Epidermal melanocyte (primary cell): ENCODE measurements around the gene FBXO17.
"Not testable (repeated sequence)": the region's sequence is repeated elsewhere in the genome, so short reads cannot be mapped to it uniquely, and the experiment has no call there.

ENCODE experiments used
- DNase-seq: peaks from one replicate; pipeline ENCODE4 v3.0.0; 2011; ENCODE audit warnings: low spot score; ENCODE audit not compliant: insufficient read length

The FBXO17 gene

DNA sequence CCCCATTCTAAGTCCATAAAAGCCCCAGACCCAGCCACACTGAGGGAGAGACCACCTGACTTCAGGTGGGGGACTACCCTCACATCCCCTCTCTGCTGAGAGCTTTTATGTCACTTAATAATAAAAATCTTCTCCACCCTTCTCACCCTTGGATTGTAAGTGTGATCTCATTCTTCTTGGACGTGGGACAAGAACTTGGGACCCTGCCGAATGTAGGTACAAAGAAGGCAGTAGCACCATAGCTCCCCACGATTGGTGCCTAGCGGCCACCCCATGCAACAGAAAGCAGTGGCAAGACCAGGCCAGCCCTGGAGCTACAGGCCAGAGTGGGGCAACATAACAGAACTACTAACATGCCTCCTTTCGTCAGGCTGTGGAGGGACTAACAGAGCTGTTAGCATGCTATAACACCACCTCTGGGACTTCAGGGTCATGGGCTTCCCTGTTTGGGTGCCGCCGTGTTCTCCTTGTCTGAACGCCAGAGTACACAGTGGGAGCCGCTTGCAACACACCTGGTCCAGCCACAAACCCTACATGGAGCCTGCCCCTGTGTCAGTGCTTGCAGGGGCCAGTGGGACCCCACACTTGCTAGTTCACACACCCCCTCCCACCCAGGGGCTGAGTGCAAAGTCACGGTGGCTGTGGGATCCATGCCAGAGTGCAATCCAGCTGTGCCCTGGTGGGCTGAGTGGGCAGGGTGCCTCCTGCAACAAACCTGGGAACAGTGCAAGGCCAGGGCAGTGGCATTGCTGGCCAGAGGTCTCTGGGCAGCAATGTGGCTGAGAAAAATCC lies 5.2 kb upstream of the FBXO17 start:
- DNase-seq: no peak

DNA sequence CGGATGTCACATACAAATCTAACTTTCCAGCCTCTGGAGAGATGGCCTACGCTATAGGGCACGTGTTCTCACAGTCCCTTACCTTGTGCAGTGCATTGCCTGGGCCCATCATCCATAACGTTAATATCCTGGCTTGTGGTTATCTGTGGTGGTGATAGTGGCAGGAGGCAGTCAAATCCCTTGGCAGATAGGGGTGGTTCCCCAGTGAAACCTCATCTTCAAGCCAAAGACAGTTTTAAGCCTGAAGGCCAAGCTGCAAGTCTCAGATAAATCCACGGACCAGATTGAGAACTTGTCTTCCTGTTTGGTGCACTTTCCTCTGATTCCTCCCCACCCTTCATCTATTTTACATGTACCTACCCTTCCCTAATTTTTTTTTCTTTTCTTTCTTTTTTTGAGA lies 4.3 kb upstream of the FBXO17 start:
- DNase-seq: no peak

DNA sequence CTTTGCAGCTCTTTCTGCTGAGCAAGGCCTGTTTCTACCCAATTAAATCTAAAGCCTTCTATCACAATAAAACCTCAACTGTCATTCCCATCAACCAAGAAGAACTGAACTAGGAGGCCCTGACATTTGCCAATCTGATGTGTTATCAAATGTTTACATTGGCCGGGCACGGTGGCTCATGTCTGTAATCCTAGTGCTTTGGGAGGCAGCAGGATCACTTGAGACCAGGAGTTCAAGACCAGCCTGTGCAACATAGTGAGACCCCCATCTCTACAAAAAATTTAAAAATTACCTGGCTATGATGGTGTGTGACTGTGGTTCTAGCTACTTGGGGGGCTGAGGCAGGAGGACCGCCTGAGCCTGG lies 2.8 kb upstream of the FBXO17 start:
- DNase-seq: no peak

DNA sequence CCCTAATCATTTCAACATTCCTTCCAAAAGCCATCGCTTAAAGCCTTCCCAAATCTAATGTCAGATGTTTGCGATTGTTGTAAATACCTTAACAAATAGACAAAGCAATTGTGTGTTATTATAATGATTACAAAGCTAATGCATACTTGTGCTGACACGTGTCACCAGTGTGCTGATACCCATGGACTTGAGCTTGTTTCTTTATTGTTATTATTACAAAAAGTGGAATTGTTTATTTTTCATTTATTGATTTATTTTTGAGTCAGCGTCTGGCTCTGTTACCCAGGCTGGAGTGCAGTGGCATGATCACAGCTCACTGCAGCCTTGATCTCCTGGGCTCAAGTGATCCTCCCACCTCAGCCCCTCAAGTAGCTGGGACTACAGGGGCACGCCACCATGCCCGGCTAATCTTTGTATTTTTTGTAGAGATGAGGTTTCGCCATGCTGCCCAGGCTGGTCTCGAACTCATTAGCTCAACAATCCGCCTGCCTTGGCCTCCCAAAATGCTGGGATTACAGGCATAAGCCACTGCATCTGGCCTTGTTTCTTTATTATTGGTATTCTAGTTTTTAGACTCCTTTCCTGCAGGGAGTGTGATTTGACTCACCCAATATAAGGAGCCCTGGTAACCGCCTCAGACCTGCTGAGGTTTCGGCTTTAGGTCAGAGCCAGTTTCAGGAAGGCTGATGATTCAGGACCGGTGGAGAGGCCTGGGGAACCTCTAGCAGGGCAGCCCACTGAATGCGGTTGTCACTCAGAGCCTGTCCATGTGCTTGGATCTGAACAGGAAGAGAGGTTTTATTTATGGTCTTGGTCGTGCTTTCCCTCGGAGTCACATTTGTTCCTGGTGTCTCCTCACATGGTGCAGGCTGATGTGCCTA lies 2.1 kb upstream of the FBXO17 start:
- no peak for DNase-seq

DNA sequence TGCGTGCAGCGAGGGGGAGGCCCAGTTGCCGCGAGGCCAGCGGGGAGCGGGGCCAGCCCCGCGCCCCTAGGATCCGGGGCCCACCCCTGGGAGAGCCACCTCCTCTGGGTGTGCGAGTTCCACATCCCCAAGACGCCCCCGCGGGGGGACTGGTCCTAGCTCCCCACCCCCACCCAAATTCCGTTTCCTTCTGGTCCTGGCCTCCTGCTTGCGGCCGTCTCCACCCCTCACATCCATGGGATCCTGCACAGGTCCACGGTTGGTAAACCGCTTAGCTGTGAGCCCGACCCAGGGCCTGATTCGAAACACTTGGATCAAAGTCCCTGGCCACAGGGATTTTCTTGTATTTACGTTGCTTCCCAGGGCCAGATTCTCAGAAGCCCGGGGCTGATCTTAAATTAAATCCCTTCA lies 324 bp upstream of the FBXO17 start:
- no peak for DNase-seq

DNA sequence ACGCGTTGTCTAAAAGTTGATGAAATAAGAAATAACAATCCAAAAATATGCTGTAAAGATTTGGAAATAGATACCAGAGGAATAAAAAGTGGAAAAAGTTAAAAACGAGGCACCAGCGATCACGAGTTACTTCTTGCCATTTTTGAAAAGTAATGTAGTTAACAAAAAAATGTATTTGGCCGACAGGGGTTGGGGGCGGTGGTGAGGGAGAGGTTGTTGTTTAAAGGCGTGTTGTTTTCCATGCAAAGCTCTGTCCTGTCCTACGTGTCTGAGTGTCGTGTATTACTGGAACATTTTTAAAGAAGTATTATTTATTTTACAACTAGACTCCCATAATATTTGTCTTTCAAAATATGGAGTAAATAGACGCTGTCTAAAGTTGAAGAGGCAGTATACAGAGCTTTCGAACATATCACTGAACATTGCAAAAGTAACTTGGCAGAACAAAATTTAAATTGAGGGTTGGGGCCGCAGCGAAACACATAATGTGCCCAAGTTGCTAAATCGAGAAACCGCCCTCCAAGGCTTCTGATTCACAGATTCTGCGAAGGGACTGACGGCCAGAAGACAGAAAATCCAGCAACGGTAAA lies 823 bp downstream of the FBXO17 start:
- DNase-seq: no peak

DNA sequence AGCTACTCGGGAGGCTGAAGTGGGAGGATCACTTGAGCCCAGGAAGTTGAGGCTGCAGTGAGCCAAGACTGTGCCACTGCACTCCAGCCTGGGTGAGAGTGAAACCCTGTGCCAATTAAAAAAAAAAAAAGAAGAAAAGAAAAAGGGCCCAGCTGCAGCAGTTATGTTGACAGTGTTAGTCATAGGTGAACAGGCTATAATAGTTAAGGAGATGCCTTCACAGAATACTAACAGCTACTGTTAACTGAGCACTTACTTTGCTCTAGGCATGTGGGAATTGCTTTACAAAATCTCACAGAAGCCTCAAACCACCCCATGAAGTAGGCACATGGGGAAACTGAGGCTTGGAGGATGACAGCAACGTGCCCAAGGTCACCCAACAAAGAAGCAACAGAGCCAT lies 3.9 kb downstream of the FBXO17 start:
- DNase-seq: no peak

DNA sequence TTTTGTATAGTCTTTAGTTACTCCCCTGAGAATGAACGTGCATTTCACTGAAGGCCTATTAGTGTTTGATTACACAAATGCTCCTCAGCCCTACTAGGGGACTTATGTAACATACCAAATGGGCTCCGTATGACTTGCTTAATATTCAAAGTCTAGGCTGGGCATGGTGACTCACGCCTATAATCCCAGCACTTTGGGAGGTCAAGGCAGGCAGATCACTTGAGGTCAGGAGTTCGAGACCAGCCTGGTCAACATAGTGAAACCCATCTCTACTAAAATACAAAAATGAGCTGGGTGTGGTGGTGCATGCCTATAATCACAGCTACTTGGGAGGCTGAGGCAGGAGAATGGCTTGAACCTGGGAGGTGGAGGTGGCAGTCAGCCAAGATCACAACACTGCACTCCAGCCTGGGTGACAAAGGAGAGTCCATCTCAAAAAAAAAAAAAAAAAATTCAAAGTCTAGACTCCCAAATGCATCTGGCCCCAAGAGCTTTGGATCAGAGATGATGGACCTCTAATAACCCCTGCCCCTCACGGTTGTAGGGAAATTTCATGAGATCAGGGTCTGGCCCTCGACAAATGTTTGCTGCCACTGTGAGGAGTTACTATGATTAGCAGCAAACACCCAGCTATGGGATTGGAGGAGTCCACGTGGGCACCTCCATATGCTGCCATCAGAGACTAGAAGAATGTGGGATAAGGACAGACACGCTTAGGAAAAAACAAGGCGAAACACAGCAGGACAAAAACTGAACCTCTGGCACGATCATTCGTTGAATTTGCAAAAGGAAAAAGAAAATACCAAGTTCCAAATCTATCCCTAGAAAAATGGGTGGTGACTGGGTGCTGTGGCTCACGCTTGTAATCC lies 4.6 kb downstream of the FBXO17 start:
- no peak for DNase-seq

DNA sequence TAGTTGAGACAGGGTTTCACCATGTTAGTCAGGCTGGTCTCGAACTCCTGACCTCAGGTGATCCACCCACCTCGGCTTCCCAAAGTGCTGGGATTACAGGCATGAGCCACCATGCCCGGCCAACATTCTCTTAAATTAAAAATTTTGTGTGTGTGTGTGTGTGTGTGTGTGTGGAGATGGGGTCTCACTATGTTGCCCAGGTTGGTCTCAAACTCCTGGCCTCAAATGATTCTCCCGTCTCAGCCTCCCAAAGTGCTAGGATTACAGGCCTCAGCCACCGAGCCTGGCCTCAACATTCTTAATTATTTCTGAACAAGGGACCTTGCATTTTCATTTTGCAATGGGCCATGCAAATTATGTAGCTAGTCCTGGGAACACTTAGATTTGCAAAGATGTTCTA lies 9.4 kb downstream of the FBXO17 start:
- not testable (repeated sequence) for DNase-seq

DNA sequence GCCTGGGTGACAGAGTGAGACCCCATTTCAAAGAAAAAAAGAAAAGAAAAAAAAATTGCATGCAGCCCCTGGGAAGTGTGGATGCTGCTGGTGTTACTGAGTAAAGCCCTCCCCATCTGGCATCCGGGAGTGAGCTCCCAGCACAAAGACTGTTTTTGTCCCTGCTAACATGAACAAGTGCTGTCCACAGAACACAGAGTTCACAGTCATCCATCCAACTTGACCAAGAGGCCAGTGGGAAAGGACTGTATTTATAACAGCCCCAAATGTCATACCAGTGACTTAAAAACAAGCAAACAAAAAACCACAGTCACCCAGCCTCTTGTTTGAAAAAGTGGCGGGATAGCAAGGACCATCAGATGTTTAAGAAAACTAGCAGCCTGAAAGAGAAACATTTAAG lies 10.8 kb downstream of the FBXO17 start:
- DNase-seq: no peak

DNA sequence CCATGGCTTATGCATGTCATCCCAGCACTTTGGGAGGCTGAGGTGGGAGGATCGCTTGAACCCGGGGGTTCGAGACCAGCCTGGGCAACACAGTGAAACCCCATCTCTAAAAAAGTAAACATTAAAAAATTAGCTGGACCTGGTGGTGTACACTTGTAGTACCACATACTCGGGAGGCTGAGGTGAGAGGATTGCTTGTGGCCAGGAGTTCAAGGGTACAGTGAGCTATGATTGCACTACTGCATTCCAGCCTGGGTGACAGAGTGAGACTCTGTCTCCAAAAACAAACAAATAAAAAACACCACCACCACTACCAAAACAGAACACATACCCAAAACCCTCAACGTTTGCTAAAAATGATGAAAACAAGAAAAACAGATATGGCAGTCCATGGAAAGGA lies 15.9 kb downstream of the FBXO17 start:
- DNase-seq: no peak

DNA sequence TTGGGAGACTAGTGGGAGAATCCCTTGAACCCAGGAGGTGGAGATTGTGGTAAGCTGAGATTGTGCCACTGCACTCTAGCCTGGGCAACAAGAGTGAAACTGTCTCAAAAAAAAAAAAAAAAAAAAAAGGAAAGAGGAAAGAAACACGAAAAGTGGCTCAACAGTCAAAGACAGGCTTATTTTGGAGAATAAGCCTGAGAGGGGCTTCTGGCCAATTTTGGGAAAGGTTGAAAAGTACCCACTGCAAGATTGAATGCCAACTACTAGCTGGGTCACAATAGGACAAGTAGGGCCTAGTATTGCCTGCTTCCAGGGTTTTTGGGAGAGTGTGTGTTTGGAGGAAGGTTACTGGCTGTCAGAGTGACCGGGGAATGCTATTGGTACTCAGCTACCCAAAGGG lies 17.2 kb downstream of the FBXO17 start:
- no peak for DNase-seq

DNA sequence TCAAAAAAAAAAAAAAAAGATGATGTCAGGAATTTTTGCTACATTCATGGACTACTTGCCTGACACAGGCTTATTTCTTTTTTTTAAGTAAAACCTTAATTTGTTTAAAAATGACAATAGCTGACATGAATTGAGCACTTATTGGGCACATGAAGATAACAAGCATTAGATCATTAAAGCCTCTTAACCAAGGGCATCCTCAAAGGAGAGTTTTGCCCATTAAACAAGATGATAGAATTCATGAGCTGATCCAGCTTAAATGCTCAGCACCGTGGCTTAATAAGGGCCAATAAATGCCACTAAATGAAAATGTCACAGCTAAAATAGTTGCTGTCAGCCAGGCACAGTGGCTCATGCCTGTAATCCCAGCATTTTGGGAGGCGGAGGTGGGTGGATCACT lies 19.3 kb downstream of the FBXO17 start:
- DNase-seq: no peak

DNA sequence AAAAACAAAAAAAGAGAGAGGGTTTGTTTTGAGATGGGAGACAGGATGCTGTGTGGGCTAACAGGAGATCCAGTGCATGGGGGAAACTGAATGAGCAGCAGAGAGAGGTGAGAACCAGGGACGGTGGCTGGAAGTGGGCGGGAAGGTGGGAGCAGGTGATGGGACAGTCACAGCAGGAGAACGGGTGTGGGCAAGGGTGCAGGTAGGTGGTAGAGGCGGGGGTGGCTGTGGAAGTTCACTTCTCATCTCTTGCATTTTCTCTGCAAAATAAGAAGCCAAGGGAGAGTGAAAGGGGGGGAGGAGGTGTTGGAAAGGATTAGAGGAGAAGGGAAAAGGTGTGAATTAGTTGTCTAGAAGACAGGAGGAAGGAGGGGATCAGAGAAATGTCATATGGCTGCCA lies 21.9 kb downstream of the FBXO17 start:
- no peak for DNase-seq

DNA sequence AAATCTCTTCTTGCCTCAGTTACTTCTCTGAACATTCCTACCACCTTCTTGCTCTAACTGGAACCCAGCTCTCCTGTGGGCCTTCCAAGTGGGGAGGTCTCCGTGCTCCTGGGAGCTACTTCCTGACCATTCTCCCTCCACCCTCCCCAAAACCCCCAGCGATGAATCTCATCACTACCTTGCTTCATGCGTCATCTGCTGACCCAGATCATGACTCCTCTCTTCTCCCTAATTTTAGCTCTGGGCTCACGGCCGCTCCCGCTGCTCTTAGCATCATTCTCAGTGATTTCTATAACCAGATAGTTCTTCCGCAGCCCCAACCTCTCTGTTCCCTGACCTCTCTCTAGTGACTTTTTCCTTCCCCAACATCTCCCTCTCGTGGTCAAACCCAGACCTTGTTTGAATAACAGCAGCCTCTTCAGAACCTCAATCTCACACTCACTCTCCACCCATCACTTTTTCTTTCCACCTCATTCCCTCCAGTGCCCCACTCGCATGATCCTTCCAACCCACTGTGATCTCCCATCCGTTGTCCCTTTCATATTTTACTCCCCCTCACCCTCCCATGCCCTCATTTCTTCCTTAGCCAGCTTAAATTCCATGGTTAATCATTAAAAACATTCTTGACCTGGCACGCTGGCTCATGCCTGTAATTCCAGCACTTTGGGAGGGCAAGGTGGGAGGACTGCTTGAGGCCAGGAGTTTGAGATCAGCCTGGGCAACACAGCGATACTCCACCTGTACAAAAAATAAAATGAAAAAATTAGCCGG lies 23.0 kb downstream of the FBXO17 start:
- no peak for DNase-seq

DNA sequence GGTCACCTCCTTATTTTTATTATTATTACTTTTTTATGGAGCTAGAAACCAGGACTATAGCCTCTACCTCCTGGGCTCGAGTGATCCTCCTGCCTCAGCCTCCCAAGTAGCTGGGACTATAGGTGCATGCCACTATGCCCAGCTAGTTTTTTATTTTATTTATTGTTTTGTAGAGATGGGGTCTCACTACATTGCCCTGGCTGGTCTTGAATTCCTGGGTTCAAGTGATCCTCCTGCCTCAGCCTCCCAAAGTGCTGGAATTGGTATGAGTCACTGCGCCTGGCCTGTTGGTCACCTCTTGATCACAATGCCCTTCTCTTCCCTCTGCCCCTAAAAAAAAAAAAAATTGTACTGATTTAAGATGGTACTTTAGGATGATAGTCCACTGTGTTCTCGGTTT lies 24.4 kb downstream of the FBXO17 start:
- no peak for DNase-seq

DNA sequence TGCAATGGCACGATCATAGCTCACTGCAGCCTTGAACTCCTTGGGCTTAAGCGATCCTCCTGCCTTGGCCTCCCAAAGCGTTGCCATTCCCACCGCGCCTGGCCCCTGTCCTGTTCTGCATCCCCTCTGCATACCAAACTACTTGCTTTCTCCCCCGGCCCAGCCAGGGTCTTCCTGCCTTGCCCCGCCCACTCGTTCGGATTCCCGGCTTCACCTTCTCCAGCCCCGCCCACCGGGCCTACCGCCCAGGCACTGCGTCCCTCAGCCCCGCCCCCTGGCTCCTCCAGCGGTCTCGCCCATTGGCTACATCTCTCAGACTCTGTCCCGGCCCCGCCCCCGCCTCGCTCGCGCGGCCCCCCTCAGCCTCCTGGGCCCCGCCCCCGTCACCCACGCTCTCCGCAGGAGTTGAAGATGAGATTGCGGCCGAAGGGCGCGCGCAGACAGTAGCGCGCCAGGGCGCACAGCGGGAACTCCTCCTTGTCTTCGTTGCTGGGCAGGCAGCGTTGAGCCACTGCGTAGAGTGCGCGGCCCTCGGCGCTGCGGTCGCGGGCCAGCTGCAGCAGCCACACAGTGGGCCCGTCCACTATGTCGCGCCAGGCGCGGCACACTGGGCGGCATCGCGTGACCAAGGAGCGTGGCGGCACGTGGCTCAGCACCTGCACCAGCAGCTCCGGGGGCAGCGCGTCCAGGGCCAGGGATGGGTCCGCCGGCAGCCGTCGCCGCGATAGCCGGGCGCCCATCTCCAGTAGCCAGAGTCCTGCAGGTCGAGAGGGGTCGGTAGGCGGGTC lies 25.8 kb downstream of the FBXO17 start:
- DNase-seq: peak; percentile 60

DNA sequence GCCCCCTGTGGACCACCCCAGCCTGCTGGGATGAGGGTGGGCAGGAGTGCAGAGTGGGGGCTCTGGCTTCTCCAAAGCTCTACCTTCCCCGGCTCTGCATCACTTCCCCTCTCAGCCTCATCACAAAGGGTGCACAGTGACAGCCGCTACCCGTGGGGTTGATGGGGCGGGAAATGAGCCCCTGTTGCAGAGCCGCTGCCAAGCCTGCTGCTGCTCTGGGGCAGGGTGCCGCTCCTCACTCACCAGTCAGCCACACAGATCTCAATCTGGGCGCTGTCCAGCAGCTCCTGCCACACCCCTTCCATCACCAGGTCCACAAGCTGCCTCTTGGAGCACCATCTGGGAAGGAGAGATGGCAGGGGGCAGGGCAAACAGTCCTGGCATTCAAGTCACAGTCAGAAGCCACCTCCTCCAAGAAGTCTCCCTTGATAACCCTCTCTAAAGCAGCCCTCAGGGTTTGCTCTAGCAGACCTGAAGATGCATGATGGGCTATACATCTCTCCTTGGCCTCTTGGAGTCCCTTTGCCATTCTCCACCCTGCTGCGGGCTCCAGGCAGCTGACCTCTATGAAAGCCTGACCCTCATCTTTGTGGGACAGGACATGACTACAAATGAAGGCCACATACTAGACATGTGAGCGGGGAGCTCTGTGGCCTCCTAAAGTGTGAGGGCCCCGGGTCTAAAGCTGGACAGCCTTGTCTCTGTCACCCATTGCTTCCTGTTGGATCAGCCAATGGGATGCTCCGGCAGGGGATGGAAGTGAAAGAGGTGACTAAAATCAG lies 29.1 kb downstream of the FBXO17 start:
- DNase-seq: no peak

DNA sequence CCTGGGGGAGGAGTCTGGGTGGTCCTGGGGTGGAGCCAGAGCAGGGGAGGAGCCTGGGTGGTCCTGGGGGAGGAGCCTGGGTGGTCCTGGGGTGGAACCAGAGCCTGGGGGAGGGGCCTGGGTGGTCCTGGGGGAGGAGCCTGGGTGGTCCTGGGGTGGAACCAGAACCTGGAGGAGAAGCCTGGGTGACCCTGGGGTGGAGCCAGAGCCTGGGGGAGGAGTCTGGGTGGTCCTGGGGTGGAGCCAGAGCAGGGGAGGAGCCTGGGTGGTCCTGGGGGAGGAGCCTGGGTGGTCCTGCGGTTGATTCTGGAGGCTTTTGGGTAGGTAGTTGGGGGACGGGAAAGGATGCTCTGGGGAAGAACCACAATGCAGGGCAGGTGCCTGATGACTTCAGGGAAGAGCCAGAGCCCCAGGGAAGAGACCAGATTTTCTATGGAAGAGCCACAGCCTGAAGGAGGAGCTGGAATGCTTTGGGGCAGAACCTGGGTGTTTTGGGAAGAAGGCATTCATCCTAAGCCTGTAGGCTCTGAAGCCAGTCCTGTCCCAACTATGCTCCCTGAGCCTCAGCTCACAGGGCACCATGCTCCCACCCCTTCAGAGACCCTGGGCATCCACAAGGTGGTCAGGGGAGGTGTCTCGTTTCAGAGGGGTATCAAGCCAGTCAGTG lies 29.8 kb downstream of the FBXO17 start:
- DNase-seq: no peak
